GM21717 (cell line): Measurements from ENCODE around the gene KCNN4.

Source experiments
- ATAC-seq: cut with Tn5 transposase; IDR thresholded peaks from one replicate; pipeline ENCODE4 v1.9.1; 2021; ENCODE audit warnings: mild to moderate bottlenecking, moderate library complexity; ENCODE audit not compliant: unreplicated experiment

The KCNN4 gene

DNA sequence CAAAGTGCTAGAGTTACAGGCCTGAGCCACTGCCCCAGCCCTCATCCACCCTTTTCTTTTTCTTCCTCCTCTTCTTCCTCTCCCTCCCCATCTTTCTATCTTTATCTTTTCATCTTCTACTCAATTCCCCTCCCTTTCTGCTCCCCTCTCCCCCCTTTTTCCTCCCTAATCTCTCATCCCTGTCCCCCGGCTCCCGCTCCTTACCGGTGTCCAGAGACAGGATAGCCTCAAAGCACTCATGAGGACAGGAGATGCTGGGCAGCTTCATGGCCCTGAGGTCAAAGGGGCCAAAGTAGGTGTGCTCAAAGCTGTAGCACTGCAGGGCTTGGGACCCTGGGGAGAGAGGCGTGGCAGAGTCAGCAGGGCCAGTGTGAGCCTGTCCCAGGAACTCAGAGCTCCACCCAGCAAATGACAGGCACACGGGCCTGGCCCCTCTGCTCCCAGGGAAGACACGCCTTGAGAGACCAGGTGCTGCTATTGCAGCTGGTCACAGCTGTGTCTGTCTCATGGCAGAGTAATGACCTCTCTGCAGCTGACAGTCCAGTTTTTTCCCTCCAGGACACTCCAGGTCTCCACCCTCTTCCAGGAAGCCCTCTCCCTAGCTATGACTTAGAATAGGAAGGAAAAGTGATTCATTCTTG lies 18.8 kb upstream of the KCNN4 start:
- ATAC-seq, result no peak

DNA sequence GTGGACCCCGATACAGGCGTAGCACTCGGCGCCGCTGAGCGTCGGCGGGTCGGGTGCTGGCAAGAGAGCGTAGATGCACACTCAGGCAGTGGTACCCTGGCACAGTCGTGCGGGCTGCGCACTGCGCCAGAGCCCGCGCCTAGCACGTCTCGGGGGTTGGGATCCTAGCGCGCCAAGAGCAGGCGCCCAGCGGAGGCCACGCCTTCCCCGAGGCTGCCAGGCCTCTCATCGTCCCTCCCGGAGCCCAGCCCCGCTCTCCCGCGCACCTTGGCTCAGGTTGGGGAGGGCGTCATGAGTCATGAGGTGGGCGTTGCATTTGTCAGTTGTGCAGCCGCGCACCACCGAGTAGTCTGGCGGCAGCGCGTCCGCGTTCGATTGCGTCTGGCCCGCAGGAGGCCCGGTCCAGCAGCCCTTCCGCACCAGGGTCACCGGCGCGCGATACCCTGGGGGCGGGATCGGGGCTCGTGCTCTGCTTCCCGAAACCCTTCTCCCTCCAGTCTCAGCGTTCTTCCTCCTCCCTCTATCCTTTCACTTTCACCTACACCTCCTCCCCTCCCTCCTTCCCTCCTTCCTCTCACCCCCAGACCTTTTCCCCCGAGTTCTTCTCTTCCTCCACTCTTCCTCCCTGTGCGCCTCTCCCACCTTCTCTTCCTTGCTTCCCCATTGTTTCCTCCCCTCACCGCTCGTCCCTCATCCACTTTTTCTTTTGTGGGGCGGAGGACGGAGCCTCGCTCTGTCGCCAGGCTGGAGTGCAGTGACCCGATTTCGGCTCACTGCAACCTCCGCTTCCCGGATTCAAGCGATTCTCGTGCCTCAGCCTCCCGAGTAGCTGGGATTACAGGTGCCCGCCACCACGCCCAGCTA lies 18.0 kb upstream of the KCNN4 start:
- ATAC-seq, result no peak

- ATAC-seq, result no peak
These were observed 17.3 kb upstream of the KCNN4 start for GRCh38 chr19:43798026-43798545.

DNA sequence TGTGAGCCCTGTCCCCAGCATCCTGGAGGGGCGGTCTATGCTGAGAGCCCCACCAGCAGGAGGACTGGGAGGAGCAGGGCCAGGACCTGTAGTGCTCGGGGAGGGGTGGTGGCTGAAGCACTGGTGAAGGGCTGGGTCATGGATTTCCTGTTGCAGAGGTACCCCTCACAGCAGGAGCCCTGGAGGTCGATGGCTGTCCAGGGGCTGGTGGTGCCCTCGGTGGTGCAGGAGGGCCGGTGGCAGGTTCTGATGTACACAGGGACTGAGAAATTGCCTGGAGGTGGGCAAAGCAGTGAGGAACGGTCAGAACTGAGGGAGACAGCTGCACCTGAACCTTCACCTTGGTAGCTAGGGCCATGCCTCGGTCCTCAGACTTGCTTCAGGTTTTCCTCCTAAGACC lies 16.8 kb upstream of the KCNN4 start:
- no peak for ATAC-seq

GRCh38 chr19:43797118-43797517 lies 16.3 kb upstream of the KCNN4 start:
- ATAC-seq, result no peak

DNA sequence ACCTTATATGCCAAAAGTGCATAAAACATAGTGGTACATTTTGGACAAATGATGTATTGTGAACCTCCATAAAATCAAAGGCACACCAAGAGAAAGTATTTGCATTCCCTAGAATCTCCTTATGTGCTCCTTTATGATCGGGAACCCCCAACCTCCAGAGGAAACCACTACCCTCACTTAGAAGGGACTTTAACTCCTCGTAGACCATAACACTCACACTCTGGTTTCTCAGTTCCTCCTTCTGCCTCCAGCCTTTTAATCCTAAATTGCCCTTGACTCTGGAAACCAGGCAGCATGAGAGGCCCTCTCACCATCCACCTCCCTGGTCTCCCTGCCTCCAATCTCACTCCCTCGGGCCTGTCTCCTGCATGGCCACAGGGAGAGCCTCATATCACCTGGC lies 9.8 kb upstream of the KCNN4 start:
- ATAC-seq, result no peak

DNA sequence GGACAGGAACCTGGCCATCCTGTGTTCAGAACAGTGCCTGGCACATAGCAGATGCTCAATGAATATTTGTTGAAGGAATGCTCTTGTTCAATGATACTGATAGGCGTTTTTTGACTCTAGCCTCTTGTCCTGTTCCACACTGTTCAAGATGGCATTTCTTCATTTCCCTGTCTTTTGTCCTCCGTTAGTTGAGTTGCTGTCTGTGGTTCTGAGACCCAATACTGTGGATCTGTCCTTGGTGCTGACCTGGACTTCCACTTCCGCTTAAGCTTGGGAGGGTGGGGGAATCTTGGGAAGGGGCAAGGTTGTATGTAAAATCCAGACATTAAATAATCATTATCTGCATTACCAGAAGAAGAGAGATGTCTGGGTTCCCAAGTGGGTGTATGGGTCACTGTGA lies 8.3 kb upstream of the KCNN4 start:
- ATAC-seq, result no peak

DNA sequence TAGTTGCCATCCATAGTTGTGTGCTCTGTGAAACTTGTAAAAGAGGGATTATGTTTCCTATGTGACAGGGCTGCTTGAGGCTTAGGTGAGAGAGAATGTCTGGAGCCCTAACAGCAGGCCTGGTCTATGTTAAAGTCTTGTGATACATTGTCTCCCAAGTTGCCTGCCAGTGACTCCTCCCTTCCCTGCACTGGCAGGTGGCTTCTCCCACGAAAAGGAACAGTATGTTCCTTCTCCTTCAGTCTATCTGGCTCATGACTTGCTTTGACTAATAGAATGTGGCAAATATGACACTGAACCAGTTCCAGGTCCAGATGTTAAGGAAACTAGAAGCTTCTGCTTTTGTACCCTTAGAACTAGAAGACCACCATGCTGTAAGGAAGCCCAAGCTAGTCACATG lies 5.9 kb upstream of the KCNN4 start:
- no peak for ATAC-seq

- no peak for ATAC-seq
These were observed 4.4 kb upstream of the KCNN4 start for GRCh38 chr19:43784981-43785808.

DNA sequence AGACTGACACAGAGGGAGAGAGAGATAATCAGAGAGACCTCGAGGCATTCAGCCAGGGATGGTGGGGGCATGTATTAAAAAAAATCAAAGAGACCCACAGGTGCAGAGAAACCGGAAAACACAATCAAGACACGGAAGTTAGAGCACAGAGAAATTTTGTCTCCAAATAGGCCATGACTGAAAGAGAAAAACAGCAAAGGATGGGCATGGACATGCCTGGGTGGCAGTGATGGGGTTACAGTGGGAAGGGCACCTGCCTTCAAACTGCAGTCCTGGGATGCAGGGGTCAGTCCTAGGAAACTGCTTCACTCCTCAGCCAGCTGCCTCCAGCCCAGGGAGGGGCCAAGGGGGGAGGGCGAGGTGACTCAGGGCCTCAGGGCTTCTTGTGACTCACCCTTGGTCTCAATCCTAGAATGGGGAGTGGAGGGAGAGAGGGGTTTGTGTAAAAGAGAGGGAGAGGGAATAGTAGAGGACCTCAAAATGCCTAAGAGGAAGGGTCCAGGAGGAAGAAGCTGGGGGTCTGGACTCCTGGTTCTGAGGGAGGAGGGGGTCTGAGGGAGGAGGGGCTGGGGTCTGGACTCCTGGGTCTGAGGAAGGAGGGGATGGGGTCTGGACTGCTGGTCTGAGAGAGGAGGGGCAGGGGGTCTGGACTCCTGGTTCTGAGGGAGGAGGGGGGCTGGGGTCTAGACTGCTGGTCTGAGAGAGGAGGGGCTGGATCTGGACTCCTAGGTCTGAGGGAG lies 3.6 kb upstream of the KCNN4 start:
- ATAC-seq, result no peak

DNA sequence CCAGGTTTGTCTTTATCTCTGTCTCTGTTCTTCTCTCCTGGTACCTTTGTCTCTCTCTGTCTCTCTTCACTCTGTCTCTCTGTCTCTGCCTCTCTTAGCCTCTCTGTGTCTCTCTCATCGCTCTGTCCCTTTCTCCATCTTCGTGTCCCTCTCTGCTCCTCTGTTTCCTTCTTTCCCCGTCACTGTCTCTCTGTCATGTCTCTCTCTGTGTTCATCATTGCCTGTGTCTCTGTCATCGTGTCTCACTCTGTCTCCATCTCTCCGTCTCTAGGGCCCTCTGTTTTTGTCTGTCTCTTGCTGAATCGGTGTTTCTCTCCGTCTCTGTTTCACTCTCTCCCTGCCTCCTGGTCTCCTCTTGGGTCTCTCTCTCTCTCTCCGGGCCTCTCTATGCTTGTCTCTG lies 2.9 kb upstream of the KCNN4 start:
- no peak for ATAC-seq

GRCh38 chr19:43782689-43783231 lies 2.0 kb upstream of the KCNN4 start:
- no peak for ATAC-seq

GRCh38 chr19:43782311-43782660 lies 1.5 kb upstream of the KCNN4 start:
- ATAC-seq, result no peak

GRCh38 chr19:43781630-43782310 lies 997 bp upstream of the KCNN4 start:
- ATAC-seq, result no peak

GRCh38 chr19:43779820-43780219 lies 953 bp downstream of the KCNN4 start:
- no peak for ATAC-seq

DNA sequence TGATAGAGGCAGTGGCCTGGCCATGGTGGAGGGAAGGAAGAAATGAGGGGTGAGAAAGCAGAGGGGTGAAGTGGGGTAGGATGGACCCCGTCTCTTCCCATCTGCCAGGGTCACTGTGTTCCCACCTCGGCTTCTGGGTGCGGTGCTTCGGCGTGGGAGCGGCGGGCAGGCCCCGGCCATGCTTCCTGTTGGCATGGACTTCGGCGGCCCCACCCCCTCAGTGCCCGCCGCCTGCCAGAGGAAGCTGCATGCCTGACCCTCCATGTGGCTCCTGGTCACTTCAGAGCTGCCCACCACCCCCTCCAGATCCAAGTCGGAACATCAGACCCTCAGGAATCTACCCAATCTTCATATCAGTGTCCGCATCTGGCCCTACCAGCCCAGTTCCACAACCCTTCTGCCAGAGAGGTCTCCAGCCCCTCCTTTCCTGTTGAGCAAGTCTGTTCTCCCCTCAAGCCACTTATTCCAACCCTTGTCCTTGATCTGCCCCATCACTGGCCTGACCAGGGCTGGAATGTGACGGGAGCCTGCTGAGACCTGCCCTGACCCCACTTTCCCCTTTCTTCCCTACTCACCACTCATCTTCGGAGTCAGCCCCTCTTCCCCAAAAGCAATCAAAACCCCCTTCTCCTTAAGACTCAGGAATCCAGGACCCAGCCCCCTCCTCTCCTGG lies 1.5 kb downstream of the KCNN4 start:
- no peak for ATAC-seq

GRCh38 chr19:43778651-43779050 lies 2.1 kb downstream of the KCNN4 start:
- no peak for ATAC-seq

DNA sequence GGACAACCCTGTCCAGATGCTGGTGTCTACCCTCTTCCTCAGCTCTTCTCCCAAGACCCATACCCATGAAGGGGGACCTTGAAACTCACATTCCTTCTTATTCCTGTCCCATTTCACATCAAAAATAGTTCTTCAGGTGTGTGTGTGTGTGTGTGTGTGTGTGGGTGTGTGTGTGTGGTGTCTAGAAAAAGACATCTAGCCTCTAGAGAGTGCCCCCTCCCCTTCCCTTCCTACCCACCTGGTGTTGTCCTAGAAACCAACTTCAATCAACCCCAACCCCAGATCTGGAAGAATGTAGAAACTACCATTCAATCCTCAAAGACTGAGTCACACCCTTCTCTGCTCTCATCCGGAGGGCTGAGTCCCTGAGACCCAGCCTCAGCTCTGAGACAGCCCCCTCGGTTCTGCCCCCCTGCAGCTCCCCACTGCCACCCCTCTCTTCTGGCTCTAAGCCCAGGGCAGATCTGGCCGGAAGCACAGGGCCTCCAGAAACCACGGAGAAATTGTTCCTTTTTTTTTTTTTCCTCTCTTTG lies 3.5 kb downstream of the KCNN4 start:
- no peak for ATAC-seq

- no peak for ATAC-seq
These were observed 4.5 kb downstream of the KCNN4 start for GRCh38 chr19:43776286-43776685.
